Fibroblast of lung (primary cell): Measurements from ENCODE around the gene RWDD4. TPM values are rescaled to one million over a fixed set of nuclear protein-coding genes. Genes with fewer than 3 reads are reported as not detected.

Source experiments
- DNase-seq, 2 donors: peaks; one replicate each; pipeline versions ENCODE4 v3.0.0 to v3.0.0-alpha.2; 2010; ENCODE audit warnings: low read depth in 2 of 2
- H2AFZ ChIP-seq: 2 replicates; pipeline ENCODE4 v1.5.1; 2012; ENCODE audit warnings: low read length, control low read depth, inconsistent platforms
- H3K27ac ChIP-seq: 2 replicates; pipeline ENCODE4 v1.5.1; 2011; ENCODE audit warnings: low read length, control low read depth; ENCODE audit not compliant: insufficient read depth
- H3K27me3 ChIP-seq: 2 replicates; pipeline ENCODE4 v1.5.1; 2011; ENCODE audit warnings: mild to moderate bottlenecking, low read length; ENCODE audit not compliant: control insufficient read depth, insufficient read depth
- H3K36me3 ChIP-seq: 2 replicates; pipeline ENCODE4 v1.5.1; 2011; ENCODE audit warnings: low read length; ENCODE audit not compliant: control insufficient read depth, insufficient read depth
- H3K4me1 ChIP-seq: 2 replicates; pipeline ENCODE4 v1.5.1; 2011; ENCODE audit warnings: low read length; ENCODE audit not compliant: control insufficient read depth, insufficient read depth; ENCODE audit errors: extremely low read depth
- H3K4me2 ChIP-seq: 2 replicates; pipeline ENCODE4 v1.5.1; 2011; ENCODE audit warnings: low read length, control low read depth; ENCODE audit not compliant: insufficient read depth; ENCODE audit errors: extremely low read depth
- H3K4me3 ChIP-seq, 4 experiments: fragments of 200-600 bp in 1 of 4; sonication (generic) in 1 of 4; replicated peaks in 1 of 4; 2 replicates each; pipeline ENCODE4 v1.5.1; 2011 to 2016; ENCODE audit warnings: low read length in 4 of 4, low read depth in 3 of 4, mild to moderate bottlenecking in 3 of 4, control low read depth in 2 of 4, inconsistent platforms in 1 of 4, mixed read lengths in 1 of 4; ENCODE audit not compliant: insufficient read depth in 1 of 4; ENCODE audit errors: control extremely low read depth in 1 of 4
- H3K79me2 ChIP-seq: 2 replicates; pipeline ENCODE4 v1.5.1; 2012; ENCODE audit warnings: mild to moderate bottlenecking, low read length, inconsistent platforms; ENCODE audit not compliant: control insufficient read depth, insufficient read depth
- H3K9ac ChIP-seq: 2 replicates; pipeline ENCODE4 v1.5.1; 2011; ENCODE audit warnings: mild to moderate bottlenecking, low read length, control low read depth; ENCODE audit not compliant: insufficient read depth
- H3K9me3 ChIP-seq: 2 replicates; pipeline ENCODE4 v1.5.1; 2012; ENCODE audit warnings: low read depth, low read length; ENCODE audit not compliant: control insufficient read depth, insufficient read depth
- H4K20me1 ChIP-seq: 2 replicates; pipeline ENCODE4 v1.5.1; 2011; ENCODE audit warnings: low read length; ENCODE audit not compliant: control insufficient read depth, insufficient read depth; ENCODE audit errors: extremely low read depth
- CTCF ChIP-seq, 2 donors: IDR thresholded peaks in 1 of 2; conservative IDR thresholded peaks in 1 of 2; 1 replicate in 1 of 2; 2 replicates in 1 of 2; pipeline ENCODE4 v1.5.1; 2011 to 2012; ENCODE audit warnings: low read length in 2 of 2, control low read depth in 1 of 2, inconsistent platforms in 1 of 2, low read depth in 1 of 2, mild to moderate bottlenecking in 1 of 2
- EZH2 ChIP-seq: IDR thresholded peaks from 2 replicates; pipeline ENCODE4 v1.5.1; 2012; ENCODE audit warnings: low read length, control low read depth, mild to moderate bottlenecking; ENCODE audit errors: missing control alignments
- polyA plus RNA-seq, 2 donors: library from polyadenylated mRNA; depleted of rRNA in 1 of 2; stranded (reverse) in 1 of 2; unstranded in 1 of 2; fragments of >200 nt; gene quantifications; 2 replicates each; pipeline ENCODE4 v1.2.1, GENCODE V29; 2011 to 2012; ENCODE audit warnings: missing spikeins in 1 of 2
- total RNA-seq: library from RNA; depleted of rRNA; stranded (reverse); fragments of >200 nt; gene quantifications from 2 replicates; pipeline ENCODE4 v1.2.1, GENCODE V29; 2014

RWDD4 gene
- total and polyA plus RNA-seq, 2 donors (not counting 1 experiment from before 2014, with no cell fraction given), result 17.8 to 20.7 TPM

GRCh38 chr4:183658362-183659028, 490 bp downstream of the RWDD4 start:
- peak overlapping the region; percentile 86 for H3K9ac ChIP-seq
- peaks cover 32% of the 10 kb centered on the region for H3K79me2 ChIP-seq
- H3K36me3 ChIP-seq, result no peaks in the 10 kb centered on the region
- H3K4me1 ChIP-seq, result peaks cover 2% of the 10 kb centered on the region
- peak overlapping the region; percentile 89 for H3K4me2 ChIP-seq
- peak overlapping the region; percentile 72 for H3K27ac ChIP-seq
- H3K4me3 ChIP-seq, result peak overlapping the region; percentile 41 to 97 (median 68)
- H4K20me1 ChIP-seq, result no peaks in the 10 kb centered on the region
- no peak for DNase-seq
- TF ChIP-seq CTCF (conservative IDR thresholded peaks at IDR 0.05 in 1 of 2, IDR thresholded peaks at IDR 0.05 in 1 of 2; ENCODE audit: low read depth in 1 of 2, low read length in 2 of 2) (no peak), EZH2 (no peak)
- no peaks in the 10 kb centered on the region for H3K27me3 ChIP-seq
- peak overlapping the region; percentile 61 for H2AFZ ChIP-seq
- no peaks in the 10 kb centered on the region for H3K9me3 ChIP-seq

- H3K79me2 ChIP-seq, result peaks cover 32% of the 10 kb centered on the region
- H3K4me2 ChIP-seq, result peak overlapping the region; percentile 89
- H3K36me3 ChIP-seq, result no peaks in the 10 kb centered on the region
- H4K20me1 ChIP-seq, result no peaks in the 10 kb centered on the region
- H3K27ac ChIP-seq, result no peak overlapping the region
- no peak overlapping the region for H2AFZ ChIP-seq
- peak overlapping the region; percentile 41 to 97 (median 68) for H3K4me3 ChIP-seq
- no peak for TF ChIP-seq EZH2
- TF ChIP-seq CTCF (conservative IDR thresholded peaks at IDR 0.05 in 1 of 2, IDR thresholded peaks at IDR 0.05 in 1 of 2; ENCODE audit: low read depth in 1 of 2, low read length in 2 of 2), result no peak
- H3K4me1 ChIP-seq, result peaks cover 2% of the 10 kb centered on the region
- no peaks in the 10 kb centered on the region for H3K27me3 ChIP-seq
- peak in 1 of 2 donors; percentile 36 for DNase-seq
- no peak overlapping the region for H3K9ac ChIP-seq
- H3K9me3 ChIP-seq, result no peaks in the 10 kb centered on the region
Observed at GRCh38 chr4:183657564-183657963, 1.4 kb downstream of the RWDD4 start.

- Histone ChIP-seq H3K4me1 (no peaks in the 10 kb centered on the region), H3K27ac (no peak overlapping the region), H3K79me2 (no peaks in the 10 kb centered on the region), H3K4me3 (no peak overlapping the region), H2AFZ (no peak overlapping the region), H3K9ac (no peak overlapping the region), H3K27me3 (no peaks in the 10 kb centered on the region), H3K36me3 (peaks cover 2% of the 10 kb centered on the region), H3K4me2 (no peak overlapping the region), H3K9me3 (no peaks in the 10 kb centered on the region), H4K20me1 (no peaks in the 10 kb centered on the region)
- DNase-seq, result no peak
- TF ChIP-seq EZH2, result no peak
- TF ChIP-seq CTCF (conservative IDR thresholded peaks at IDR 0.05 in 1 of 2, IDR thresholded peaks at IDR 0.05 in 1 of 2; ENCODE audit: low read depth in 1 of 2, low read length in 2 of 2), result no peak
Observed at GRCh38 chr4:183645326-183645725, 13.7 kb downstream of the RWDD4 start.
